Neural progenitor cell (in vitro differentiated cells): ENCODE data around the gene PRELID1.

Experiments
- CTCF ChIP-seq: fragments of 200-600 bp; sonication (generic); IDR thresholded peaks from 2 replicates; pipeline ENCODE4 v1.5.1; 2017; ENCODE audit warnings: antibody characterized with exemption, mild to moderate bottlenecking
- EZH2 ChIP-seq: fragments of 200-600 bp; sonication (generic); IDR thresholded peaks from 2 replicates; pipeline ENCODE4 v1.6.1; 2017; ENCODE audit warnings: antibody characterized with exemption, mild to moderate bottlenecking, moderate library complexity
- EZH2phosphoT487 ChIP-seq: fragments of 200-600 bp; sonication (generic); IDR thresholded peaks from 2 replicates; pipeline ENCODE4 v1.6.1; 2017; ENCODE audit warnings: antibody characterized with exemption

- TF ChIP-seq CTCF (no peak), EZH2 (no peak), EZH2phosphoT487 (no peak)
These were observed 2.6 kb upstream of the PRELID1 start for GRCh38 chr5:177300951-177301350.
